ENCODE data around the gene SV2B.

- no peak for TF ChIP-seq PAX5 (IDR thresholded peaks at IDR 0.05; ENCODE audit: insufficient read depth, low read length, severe bottlenecking)
- TF ChIP-seq POLR2AphosphoS5 (IDR thresholded peaks at IDR 0.05; ENCODE audit: low read depth, low read length), result no peak
- no peak for TF ChIP-seq TAF1 (IDR thresholded peaks at IDR 0.05; ENCODE audit: low read depth, low read length)
- no peak for TF ChIP-seq POLR2A (IDR thresholded peaks at IDR 0.05; ENCODE audit: low read depth, low read length)
- no peak for TF ChIP-seq POU2F2 (IDR thresholded peaks at IDR 0.05; ENCODE audit: low read depth, low read length)
- no peak for TF ChIP-seq SPI1 (IDR thresholded peaks at IDR 0.05; ENCODE audit: low read depth, low read length)
Observed at GRCh38 chr15:91073768-91074167, 26.3 kb upstream of the SV2B start.
